NCI-H1930 (cell line): ENCODE measurements around the gene DTHD1.

Source experiments
- DNase-seq, 2 experiments: peaks; one replicate each; lab custom pipeline; 2025; lab: John Stamatoyannopoulos, UW

The DTHD1 gene

GRCh38 chr4:36281384-36282106, at the start of gene DTHD1:
TSS of gene DTHD1 (plus strand) at chr4:36281616. CDS start at chr4:36281759, 143 bp downstream.
- no peak for DNase-seq

DNA sequence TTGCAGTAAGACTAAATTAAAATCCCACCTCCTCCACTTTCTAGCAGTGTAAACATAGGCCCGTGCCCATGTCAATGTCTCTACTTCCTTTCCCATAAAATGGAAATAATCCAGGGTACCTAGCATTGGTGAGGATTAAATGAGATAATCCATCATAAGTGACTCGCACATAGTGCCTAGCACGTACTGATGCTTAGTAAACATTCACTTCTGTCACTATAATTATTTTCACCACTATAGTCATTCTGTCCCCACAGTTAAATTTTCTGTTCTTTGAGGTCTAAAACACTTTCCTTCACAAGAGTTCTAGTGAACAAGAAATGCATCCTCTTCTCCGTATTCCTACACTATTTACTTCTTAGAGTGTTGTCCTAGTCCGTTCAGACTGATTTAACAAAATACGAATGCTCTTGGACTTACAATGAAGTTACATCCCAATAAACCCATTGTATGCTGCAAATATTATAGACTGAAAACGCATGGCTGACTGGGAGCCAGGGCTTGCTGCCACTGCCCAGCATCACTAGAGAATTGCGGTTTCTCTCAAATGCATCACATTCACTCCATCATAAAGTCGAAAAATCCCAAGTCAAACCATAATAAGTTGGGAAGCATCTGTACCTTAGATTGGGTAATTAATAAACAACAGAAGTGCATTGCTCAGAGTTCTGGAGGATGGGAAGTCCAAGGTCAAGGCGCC, 47.7 kb upstream of the DTHD1 start:
- DNase-seq = no peak

GRCh38 chr4:36235306-36235705, 46.1 kb upstream of the DTHD1 start:
- DNase-seq = no peak

- no peak for DNase-seq
Observed at GRCh38 chr4:36236159-36236558, 45.3 kb upstream of the DTHD1 start.

- DNase-seq = no peak
Observed at GRCh38 chr4:36237366-36238313, 43.8 kb upstream of the DTHD1 start.

DNA sequence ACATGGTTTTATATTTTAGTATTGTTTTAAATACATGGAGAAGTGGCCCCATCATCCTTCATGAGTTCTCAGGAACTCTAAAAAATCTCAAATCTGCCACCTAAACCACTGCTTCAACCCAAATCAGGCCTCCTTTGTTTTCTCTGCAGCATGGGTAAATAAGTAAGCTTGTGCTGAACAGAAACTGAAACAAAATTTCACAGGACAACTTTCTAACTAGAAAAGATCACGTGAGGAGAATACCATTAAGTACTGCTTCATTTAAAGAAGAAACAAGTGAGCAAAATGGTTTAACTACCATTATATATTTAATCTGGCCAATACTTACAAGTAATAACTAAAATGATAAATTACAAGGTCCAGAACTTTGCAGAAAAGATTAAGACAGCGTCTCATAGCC, 39.6 kb upstream of the DTHD1 start:
- no peak for DNase-seq

GRCh38 chr4:36242629-36243354, 38.6 kb upstream of the DTHD1 start:
- no peak for DNase-seq

- peak in 1 of 2 experiments; percentile 4 for DNase-seq
Observed at GRCh38 chr4:36243355-36244256, 37.8 kb upstream of the DTHD1 start.

DNA sequence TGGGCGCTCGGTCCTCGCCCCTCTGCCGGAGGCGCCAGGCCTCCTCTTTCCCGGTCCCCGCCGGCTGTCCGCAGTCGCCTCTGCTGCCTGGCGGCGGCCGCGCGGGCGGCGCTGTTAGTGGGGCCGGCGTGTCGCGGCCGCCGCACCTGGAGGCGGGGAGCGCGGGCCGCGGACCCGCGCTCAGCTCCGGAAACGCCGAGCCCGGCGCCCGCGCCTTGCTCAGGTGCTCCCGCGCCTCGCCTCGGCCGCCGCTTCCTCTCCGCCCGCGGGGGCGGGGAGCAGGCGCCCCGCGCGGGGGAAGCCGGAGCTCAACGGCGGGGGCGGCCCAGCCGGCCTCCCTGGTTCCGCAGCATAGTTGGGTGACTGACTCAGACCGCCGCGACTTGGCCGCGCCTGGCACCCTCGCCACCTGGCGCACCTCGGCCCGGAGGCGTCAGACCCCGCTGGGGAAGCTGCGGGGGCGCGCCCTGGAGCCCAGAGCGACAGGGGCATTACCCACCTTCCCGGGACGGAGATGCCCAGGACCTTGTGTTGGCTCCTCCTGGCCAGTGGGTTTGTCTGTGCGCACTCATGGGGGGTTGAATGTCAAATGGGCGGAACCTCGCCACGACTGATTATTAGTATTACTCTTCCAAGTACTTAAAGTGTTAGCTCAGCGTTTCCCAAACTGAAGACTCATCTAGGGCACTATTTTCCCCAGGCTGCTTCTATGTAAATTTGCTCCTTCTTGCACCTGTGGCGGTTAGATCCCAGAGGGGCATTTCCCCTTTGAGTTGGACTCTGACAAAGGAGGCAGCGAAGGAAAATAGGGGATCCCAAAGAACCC, 36.9 kb upstream of the DTHD1 start, which contains the start of gene ARAP2:
ARAP2 (minus strand) TSS at position 258 of the 826 bp plus-strand sequence. CDS start 15,028 bp downstream, outside the sequence.
- DNase-seq = peak; percentile 9 to 36

- DNase-seq = no peak
Observed at GRCh38 chr4:36249610-36250009, 31.8 kb upstream of the DTHD1 start.

DNA sequence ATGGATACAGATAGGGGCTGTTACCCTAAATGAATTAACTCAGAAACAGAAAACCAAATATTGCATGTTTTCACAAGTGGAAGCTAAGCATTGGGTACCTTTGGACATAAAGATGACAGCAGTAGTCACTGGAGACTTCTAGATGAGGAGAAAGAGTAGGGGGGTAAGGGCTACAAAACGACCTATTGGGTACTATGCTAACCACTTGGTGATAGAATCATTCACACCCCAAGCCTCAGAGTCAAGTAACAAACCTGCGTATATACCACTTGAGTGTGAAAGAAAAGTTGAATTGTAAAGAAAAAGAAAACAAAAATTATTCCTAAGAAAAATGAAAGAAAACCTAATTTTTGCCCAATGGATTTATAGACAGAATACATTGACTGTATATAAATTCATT, 29.4 kb upstream of the DTHD1 start:
- DNase-seq = no peak

DNA sequence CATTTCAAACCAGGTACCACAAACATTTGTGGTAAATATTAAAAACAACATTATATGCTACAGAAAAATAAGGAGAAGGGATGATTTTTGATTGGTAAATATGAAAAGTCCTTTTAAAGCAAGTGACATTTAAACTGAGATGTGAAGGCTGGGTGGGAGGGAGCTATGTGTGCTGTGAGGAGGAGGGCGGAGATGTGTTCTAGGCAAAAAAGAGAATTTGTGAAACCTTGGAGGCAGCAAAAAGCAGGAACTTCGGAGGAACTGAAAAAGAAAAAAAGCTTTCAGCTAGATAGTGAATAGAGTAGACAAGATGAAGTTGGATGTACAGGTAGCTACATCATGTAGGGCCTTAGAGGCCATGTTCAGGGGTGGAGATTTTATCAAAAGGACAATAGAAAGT, 27.0 kb upstream of the DTHD1 start:
- DNase-seq = no peak

DNA sequence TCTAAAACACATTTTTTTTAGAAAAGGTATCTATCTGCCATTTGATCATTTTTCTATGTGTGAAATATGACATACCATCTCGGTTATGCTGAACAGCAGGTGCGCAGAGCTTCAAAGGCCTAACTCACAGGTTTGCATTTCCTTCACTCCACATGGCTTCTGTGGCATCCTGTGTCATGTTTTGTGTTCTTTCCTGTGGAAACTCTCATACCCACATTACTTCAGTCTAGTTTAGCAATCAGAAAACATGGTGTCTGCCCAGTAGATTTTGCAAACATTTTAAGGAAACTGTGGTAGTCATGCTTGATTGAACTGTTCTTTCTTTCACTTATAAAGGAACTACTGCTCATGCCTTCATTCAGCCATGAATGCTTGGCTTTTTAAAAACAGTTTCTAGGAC, 25.8 kb upstream of the DTHD1 start:
- DNase-seq = no peak

GRCh38 chr4:36256398-36256891, 25.0 kb upstream of the DTHD1 start:
- DNase-seq = no peak

GRCh38 chr4:36260731-36261130, 20.7 kb upstream of the DTHD1 start:
- no peak for DNase-seq

- no peak for DNase-seq
Observed at GRCh38 chr4:36264207-36264826, 17.1 kb upstream of the DTHD1 start.

DNA sequence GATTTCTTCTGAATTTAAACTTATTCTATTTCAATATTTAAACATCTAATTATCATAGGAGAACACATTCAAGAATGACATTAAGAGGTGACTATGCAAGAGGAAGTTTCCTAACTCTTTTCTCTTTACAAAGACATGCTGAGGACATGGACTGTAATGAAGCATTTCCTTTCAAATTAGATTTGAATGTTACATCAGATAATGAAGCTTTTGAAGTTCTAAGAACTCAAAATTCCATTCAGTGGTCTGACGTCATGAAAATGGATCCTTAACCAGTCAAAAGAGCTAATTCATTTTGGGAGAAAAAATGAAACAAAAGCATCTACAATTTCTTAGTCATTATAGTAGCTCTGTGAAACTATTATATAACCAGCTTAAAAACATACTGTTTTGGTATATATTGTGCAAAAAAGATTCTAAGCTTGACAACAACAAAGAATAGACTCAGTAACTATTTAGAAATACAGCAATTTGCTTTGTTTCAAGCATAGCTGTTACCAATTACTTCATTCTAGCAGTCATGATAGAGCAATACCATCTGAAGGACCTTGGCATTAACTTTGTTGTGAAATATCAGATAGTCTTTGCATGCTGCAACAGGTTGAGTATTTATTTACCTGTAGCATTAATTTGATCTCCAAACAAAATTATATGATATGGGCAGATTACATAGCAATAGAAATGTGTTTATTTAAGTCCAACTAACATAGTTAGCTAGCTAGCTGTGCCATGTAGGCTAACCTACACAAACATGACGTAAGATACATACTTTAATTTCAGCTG, 13.7 kb upstream of the DTHD1 start:
- DNase-seq = no peak

GRCh38 chr4:36269101-36269500, 12.3 kb upstream of the DTHD1 start:
- DNase-seq = no peak
